HG02763 (cell line): ENCODE measurements around the gene PNP.

ENCODE experiments used
- ATAC-seq: cut with Tn5 transposase; IDR thresholded peaks from one replicate; pipeline ENCODE4 v1.9.1; 2021; ENCODE audit warnings: mild to moderate bottlenecking, moderate library complexity; ENCODE audit not compliant: unreplicated experiment

PNP gene

DNA sequence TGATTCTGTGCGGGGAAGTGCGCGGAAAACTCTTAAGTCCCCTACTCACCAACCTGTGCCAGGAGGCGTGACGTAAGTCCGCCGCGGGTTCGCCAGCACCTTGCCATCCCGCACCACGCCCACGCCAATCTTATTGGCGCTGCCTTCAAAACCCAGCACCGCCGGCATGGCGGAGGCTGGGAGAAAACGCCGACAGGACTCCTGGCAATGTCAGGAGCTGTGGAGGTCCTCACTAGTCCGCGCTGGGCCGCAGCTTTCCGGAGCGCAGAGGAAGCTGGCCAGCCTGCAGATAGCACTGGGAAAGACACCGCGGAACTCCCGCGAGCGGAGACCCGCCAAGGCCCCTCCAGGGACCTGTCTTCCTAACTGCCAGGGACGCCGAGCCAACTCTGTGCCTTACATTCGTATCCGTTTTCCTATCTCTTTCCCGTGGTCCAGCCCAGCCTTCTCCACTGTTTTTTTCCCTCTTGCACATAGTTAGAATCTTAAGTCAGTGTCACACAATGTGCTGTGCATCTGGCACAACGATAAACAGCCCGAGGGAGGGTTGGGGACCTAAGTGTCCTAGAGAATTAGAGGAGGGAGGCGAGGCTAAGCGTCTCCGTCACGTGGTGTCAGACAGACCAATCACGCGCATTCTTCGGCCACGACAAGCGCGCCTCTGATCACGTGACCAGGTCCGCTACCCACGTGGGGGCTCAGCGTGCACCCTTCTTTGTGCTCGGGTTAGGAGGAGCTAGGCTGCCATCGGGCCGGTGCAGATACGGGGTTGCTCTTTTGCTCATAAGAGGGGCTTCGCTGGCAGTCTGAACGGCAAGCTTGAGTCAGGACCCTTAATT is 14.5 kb upstream of the PNP start, which contains the start of the genes APEX1 and OSGEP:
Gene APEX1, plus strand, starts transcription at position 711 of the 839 bp plus-strand sequence. CDS start 420 bp downstream, outside the sequence.
Gene OSGEP, minus strand, starts transcription at position 297 of the 839 bp plus-strand sequence. Its CDS starts 129 bp downstream, at position 168.
- ATAC-seq = peak; percentile 85

DNA sequence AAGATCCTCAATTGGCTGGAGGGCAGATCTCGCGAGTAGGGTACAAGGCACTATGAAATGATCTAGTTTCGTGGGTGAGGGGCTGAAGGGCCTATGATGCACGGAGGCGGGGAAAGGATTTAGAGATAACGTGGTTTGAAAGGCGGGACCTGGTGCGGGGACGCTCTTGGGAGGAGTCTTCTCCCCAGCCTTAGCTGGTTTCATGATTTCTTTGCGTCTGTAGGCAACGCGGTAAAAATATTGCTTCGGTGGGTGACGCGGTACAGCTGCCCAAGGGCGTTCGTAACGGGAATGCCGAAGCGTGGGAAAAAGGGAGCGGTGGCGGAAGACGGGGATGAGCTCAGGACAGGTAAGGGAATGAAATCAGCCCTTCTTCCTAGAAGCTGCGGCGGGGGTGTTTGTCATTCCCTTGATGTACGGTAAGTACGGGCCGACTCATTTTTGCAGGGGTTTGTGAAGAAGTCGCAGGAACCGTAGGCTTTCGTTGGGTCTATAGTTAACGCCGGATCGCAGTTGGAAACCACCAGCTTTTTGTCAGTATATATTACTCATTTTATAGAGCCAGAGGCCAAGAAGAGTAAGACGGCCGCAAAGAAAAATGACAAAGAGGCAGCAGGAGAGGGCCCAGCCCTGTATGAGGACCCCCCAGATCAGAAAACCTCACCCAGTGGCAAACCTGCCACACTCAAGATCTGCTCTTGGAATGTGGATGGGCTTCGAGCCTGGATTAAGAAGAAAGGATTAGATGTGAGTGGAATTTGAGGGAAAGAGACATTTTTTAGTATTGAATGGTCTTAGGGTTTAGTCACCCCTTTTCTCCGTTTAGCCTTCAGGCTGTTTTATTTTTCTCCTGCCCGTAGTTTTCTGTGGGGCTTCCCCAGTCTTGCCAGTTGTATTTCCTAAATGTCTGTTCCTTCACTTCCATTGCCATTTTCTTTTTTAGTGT is 13.6 kb upstream of the PNP start:
- ATAC-seq = peak; percentile 44

- no peak for ATAC-seq
Measured at GRCh38 chr14:20456971-20457370, 12.2 kb upstream of the PNP start.

- ATAC-seq = no peak
Measured at GRCh38 chr14:20458031-20458789, 11.0 kb upstream of the PNP start.

GRCh38 chr14:20460458-20461224 is 8.6 kb upstream of the PNP start:
- peak; percentile 1 for ATAC-seq

- peak; percentile 93 for ATAC-seq
Measured at GRCh38 chr14:20461225-20462141, 7.7 kb upstream of the PNP start, which contains the start of gene PIP4P1. PIP4P1 (minus strand) TSS chr14:20461434; CDS start chr14:20461325, 109 bp downstream.

DNA sequence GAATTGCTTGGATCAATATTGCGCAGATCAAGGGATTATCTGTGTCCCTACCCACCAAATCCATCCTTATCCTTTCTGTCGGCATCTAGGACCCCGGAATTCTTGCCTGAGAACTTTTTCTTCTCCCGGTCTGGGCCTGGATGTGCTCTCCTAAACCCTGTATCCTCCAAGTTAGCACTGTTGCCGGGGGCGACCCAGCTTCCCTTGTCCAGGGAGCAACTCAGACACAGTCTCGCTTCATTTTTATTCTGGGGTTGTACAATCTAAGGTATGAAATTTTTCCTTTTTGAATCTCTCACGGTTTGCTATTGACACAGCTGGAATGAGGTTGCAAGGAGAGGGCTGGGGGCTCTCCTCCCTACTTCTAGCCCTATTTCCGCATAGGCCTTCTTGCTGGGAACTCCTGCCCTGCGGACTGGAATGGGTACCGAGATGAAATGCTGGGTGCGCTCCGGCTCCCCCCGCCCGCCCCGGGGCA is 403 bp upstream of the PNP start:
- no peak for ATAC-seq

GRCh38 chr14:20469890-20470602 is 840 bp downstream of the PNP start:
- ATAC-seq = peak; percentile 27

- ATAC-seq = no peak
Measured at GRCh38 chr14:20470603-20470901, 1.3 kb downstream of the PNP start.

- ATAC-seq = no peak
Measured at GRCh38 chr14:20472536-20473169, 3.4 kb downstream of the PNP start.

DNA sequence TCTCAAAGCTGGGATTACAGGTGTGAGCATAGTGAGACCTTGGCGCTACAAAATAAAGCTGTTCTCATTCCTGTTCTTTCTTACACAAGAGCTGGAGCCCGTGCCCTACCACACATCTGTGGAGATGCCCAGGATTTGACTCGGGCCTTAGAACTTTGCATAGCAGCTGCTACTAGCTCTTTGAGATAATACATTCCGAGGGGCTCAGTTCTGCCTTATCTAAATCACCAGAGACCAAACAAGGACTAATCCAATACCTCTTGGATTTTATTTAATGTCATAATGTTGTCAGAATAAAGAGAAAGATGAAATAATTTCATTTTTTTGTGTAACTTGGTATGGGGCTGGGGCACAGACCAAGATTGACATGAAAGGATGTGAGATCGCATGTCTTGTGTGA is 7.6 kb downstream of the PNP start:
- no peak for ATAC-seq

- no peak for ATAC-seq
Measured at GRCh38 chr14:20477211-20477876, 8.1 kb downstream of the PNP start.

GRCh38 chr14:20478894-20479293 is 9.7 kb downstream of the PNP start:
- no peak for ATAC-seq

- ATAC-seq = no peak
Measured at GRCh38 chr14:20482382-20482781, 13.2 kb downstream of the PNP start.

DNA sequence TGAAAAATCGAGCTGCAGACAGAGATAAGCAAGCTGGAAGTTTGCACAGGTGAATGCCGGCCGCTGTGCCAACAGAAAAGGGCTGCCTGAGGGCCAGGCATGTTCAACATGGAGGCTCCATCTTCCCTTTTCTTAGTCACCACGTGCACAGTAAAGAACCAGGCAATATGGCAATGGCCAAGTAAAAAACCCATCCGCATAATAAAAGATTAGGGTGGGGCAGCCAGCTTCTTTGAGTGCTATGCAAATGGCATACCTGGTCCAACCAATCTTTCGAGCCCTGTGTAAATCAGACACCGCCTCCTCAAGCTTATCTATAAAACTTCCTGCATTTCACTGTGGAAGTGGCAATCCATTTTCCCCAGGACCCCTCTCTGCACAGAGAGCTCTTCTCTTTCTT is 16.7 kb downstream of the PNP start:
- no peak for ATAC-seq

GRCh38 chr14:20486684-20487395 is 17.6 kb downstream of the PNP start:
- no peak for ATAC-seq

GRCh38 chr14:20487396-20487725 is 18.2 kb downstream of the PNP start:
- no peak for ATAC-seq
